Bronchial epithelial cell (primary cell): ENCODE data around the gene FAM217B. TPM values are rescaled to one million over a fixed set of nuclear protein-coding genes. Genes with fewer than 3 reads are reported as not detected.

ENCODE experiments used
- DNase-seq: peaks from one replicate; pipeline ENCODE4 v3.0.0-alpha.2; 2010; ENCODE audit warnings: low read depth
- FAIRE-seq: peaks from 2 replicates; lab custom pipeline; 2011; peaks lifted over from hg19 to GRCh38; lab: Jason Lieb, UNC
- H3K27me3 ChIP-seq: 2 replicates; pipeline ENCODE4 v1.5.1; 2011; ENCODE audit warnings: low read length; ENCODE audit not compliant: control insufficient read depth, insufficient read depth
- H3K36me3 ChIP-seq: 2 replicates; pipeline ENCODE4 v1.5.1; 2011; ENCODE audit warnings: low read length; ENCODE audit not compliant: control insufficient read depth, insufficient read depth
- H3K4me3 ChIP-seq: 2 replicates; pipeline ENCODE4 v1.5.1; 2011; ENCODE audit warnings: mild to moderate bottlenecking, low read depth, low read length, control low read depth
- CTCF ChIP-seq: IDR thresholded peaks from 2 replicates; pipeline ENCODE4 v1.5.1; 2011; ENCODE audit warnings: mild to moderate bottlenecking, moderate library complexity, low read length, control low read depth, inconsistent platforms; ENCODE audit not compliant: insufficient read depth, severe bottlenecking
- total RNA-seq: library from RNA; depleted of rRNA; stranded (reverse); fragments of >200 nt; gene quantifications from 2 replicates; pipeline ENCODE4 v1.2.1, GENCODE V29; 2014

The FAM217B gene
- total RNA-seq, 1 donor from 2014 or later: 4.5 TPM

- Histone ChIP-seq H3K4me3 (peak overlapping the region; percentile 81), H3K27me3 (no peaks in the 10 kb centered on the region), H3K36me3 (no peaks in the 10 kb centered on the region)
- TF ChIP-seq CTCF: no peak
- FAIRE-seq: no peak
- no peak for DNase-seq
Measured at GRCh38 chr20:59940956-59941294, 736 bp downstream of the FAM217B start.

- Histone ChIP-seq H3K27me3 (no peaks in the 10 kb centered on the region), H3K36me3 (no peaks in the 10 kb centered on the region), H3K4me3 (no peak overlapping the region)
- FAIRE-seq: no peak
- TF ChIP-seq CTCF: no peak
- no peak for DNase-seq
Measured at GRCh38 chr20:59942245-59942644, 2.1 kb downstream of the FAM217B start.

GRCh38 chr20:59944726-59945125, 4.5 kb downstream of the FAM217B start:
- no peak for FAIRE-seq
- Histone ChIP-seq H3K36me3 (no peaks in the 10 kb centered on the region), H3K27me3 (no peaks in the 10 kb centered on the region), H3K4me3 (no peak overlapping the region)
- DNase-seq: no peak
- TF ChIP-seq CTCF: no peak

- H3K27me3 ChIP-seq: no peaks in the 10 kb centered on the region
- no peak overlapping the region for H3K4me3 ChIP-seq
- no peaks in the 10 kb centered on the region for H3K36me3 ChIP-seq
- no peak for TF ChIP-seq CTCF
- no peak for DNase-seq
- FAIRE-seq: no peak
Measured at GRCh38 chr20:59945175-59945574, 5.0 kb downstream of the FAM217B start.

- FAIRE-seq: no peak
- H3K36me3 ChIP-seq: no peaks in the 10 kb centered on the region
- TF ChIP-seq CTCF: no peak
Measured at GRCh38 chr20:59945731-59946130, 5.5 kb downstream of the FAM217B start.

GRCh38 chr20:59947376-59947775, 7.2 kb downstream of the FAM217B start:
- TF ChIP-seq CTCF: no peak
- FAIRE-seq: no peak
- no peaks in the 10 kb centered on the region for H3K36me3 ChIP-seq

More at GRCh38 chr20:59945731-59946130, 5.5 kb downstream of the FAM217B start:
- Histone ChIP-seq H3K27me3 (no peaks in the 10 kb centered on the region), H3K4me3 (no peak overlapping the region)
- no peak for DNase-seq

More at GRCh38 chr20:59947376-59947775, 7.2 kb downstream of the FAM217B start:
- DNase-seq: no peak
- Histone ChIP-seq H3K27me3 (no peaks in the 10 kb centered on the region), H3K4me3 (no peak overlapping the region)
